Activated CD4-positive, alpha-beta memory T cell treated with anti-CD3 and anti-CD28 coated beads for 36 hours (primary cell): ENCODE results near the gene ZNF528. TPM values are rescaled to one million over a fixed set of nuclear protein-coding genes. Genes with fewer than 3 reads are reported as not detected.
A peak's percentile ranks its signal among the peaks of the same experiment; 100 is the strongest.

Experiments
- CTCF ChIA-PET: fragments of 350-600 bp; sonication (Branson Sonifier 250); formaldehyde crosslinking; loops from one replicate; lab custom pipeline; 2021; ENCODE audit warnings: antibody characterized with exemption, inconsistent platforms; lab: Charles Lee
- POLR2A ChIA-PET: fragments of 350-600 bp; sonication (Branson Sonifier 250); formaldehyde crosslinking; loops from one replicate; lab custom pipeline; 2021; ENCODE audit warnings: antibody characterized with exemption; lab: Charles Lee
- DNase-seq: peaks from one replicate; pipeline ENCODE4 v3.0.0-alpha.2; 2020
- H3K27ac Mint-ChIP-seq: one replicate; pipeline ENCODE4 v1.8.0; 2021; ENCODE audit warnings: mixed read lengths
- H3K27me3 Mint-ChIP-seq: one replicate; pipeline ENCODE4 v1.8.0; 2021; ENCODE audit warnings: mixed read lengths
- H3K36me3 Mint-ChIP-seq: one replicate; pipeline ENCODE4 v1.8.0; 2021; ENCODE audit warnings: mixed read lengths
- H3K4me1 Mint-ChIP-seq: one replicate; pipeline ENCODE4 v1.8.0; 2021; ENCODE audit warnings: low read depth, mixed read lengths
- H3K4me3 Mint-ChIP-seq: one replicate; pipeline ENCODE4 v1.8.0; 2021; ENCODE audit warnings: mild to moderate bottlenecking, mixed read lengths
- H3K9me3 Mint-ChIP-seq: one replicate; pipeline ENCODE4 v1.8.0; 2021; ENCODE audit warnings: mixed read lengths
- intact Hi-C: fragments of 100-400 bp; cut with micrococcal nuclease; formaldehyde crosslinking; loops from one replicate; pipeline ENCODE4 v1.15.1; 2023
- total RNA-seq, 2 experiments: library from RNA; stranded (reverse); gene quantifications; one replicate each; pipeline ENCODE4 v1.2.3, GENCODE V29; 2021

Gene ZNF528
- total RNA-seq, 2 experiments from 2014 or later = 4.4 to 8.1 TPM

DNA sequence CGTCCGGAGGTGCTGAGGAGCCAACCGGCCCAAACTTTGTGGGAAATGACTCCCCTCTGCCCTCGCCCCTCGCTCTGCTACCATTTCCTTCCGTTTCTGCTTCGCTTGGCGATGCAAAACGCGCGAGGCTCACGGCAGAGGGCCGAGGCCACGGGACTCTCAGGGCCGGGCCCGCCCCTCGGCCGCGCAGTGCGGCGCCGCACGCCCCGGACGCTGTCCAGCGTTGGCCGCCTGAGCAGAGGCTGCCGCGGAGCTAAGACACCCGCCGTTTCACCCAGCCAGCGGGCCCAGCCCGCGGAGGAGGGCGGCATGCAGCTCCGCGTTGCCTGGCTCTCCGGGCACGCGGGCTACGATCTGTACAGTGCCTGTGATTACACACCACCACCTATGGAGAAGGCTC lies 53.6 kb downstream of the ZNF528 start:
- ChIA-PET CTCF (no interaction called here), POLR2A (no interaction called here)
- Mint-ChIP-seq H3K9me3 (peaks cover 70% of the 10 kb centered on the region), H3K4me1 (peaks cover 13% of the 10 kb centered on the region), H3K36me3 (peaks cover 46% of the 10 kb centered on the region), H3K4me3 (no peak overlapping the region), H3K27ac (no peak overlapping the region), H3K27me3 (peaks cover 2% of the 10 kb centered on the region)
- intact Hi-C loops = no loop called here
- DNase-seq = no peak

DNA sequence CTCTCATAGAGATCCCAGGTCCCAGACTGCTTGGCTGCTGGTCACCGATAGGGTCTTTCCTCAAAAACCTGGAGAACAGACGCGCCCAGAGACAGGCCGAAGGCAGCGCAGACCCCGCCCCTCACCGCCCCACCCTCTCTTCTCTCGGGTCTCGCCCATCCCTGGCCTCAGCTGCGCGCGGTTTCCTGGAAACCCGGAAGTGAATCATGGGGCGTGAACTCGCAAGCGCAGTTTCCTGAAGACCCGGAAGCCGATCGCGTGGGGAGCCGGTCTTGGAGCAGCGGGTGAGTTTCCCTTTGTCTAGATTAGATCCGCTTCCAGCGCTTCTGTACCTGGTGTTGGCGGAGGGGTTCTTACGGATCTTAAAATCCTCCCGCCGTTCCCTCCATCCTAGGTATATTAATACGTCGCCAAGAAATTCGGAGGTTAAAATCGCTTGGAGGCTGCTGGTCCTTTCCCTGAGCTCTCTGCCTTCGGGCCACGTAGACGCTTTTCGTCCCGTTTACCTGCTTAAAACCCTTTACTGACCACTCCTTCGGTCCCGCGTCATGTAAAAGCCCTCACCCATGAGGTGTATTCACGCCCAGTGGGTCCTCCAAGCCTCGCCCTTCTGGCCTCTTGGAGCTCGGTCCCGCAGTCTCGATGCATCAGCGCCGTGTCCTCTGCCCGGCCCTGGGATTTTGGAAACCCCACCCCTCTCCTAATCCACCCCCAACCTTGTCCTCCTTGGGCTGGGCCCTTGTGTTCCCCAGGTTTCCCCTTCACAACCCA lies 55.9 kb downstream of the ZNF528 start, which contains the start of gene ZNF578:
TSS of gene ZNF578 (plus strand) at position 230 of the 771 bp plus-strand sequence. CDS start 48,293 bp downstream, outside the sequence.
- Mint-ChIP-seq H3K36me3 (peaks cover 62% of the 10 kb centered on the region), H3K4me1 (peaks cover 13% of the 10 kb centered on the region), H3K27me3 (no peaks in the 10 kb centered on the region), H3K9me3 (peaks cover 80% of the 10 kb centered on the region), H3K4me3 (peak within 1 kb of the TSS; percentile 73), H3K27ac (no peak within 1 kb of the TSS)
- intact Hi-C loops = no loop called here
- ChIA-PET POLR2A (no interaction called here), CTCF (interaction anchor here (0.6 kb wide), 1 partner anchor 141 kb away, joined by 3 read pairs; no protein-coding TSS in a partner anchor)
- DNase-seq = peak; percentile 82

DNA sequence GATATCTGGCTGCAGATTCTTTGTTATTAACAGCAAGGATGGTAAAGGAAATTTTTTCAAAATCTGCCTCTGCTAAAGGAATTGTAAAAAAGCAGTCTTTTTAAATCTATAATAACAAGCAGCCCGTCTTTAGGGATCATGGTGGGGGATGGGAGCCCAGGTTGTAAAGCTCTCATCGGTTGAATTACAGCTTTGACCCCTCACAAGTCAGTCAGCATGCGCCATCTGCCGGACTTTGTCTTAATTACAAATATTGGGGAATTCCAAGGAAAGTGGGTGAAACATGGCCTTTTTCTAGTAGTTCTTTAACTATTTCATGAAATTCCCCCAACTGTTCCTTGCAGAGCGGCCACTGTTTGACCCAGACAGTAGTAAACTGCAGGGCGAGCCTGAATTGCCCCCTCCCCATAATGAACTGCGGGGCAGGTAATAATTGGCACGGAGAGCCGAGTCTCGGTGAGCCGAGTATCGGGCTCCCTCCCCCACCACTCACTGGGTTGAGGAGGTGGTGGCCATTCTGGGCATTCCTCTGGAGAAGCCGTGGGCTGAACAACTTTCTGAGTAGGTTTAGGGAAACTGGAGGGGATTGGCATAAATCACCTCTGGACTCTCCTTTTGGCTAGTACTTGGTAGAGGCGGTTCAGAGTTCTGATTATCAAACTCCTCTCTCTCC lies 67.3 kb downstream of the ZNF528 start:
- no peak overlapping the region for H3K27ac Mint-ChIP-seq
- no peak for DNase-seq
- peaks cover 81% of the 10 kb centered on the region for H3K9me3 Mint-ChIP-seq
- H3K4me1 Mint-ChIP-seq = no peaks in the 10 kb centered on the region
- H3K36me3 Mint-ChIP-seq = peaks cover 52% of the 10 kb centered on the region
- POLR2A ChIA-PET = no interaction called here
- CTCF ChIA-PET = no interaction called here
- H3K27me3 Mint-ChIP-seq = no peaks in the 10 kb centered on the region
- H3K4me3 Mint-ChIP-seq = no peak overlapping the region
- intact Hi-C loops = no loop called here

Other genes starting within 250 kb of the ZNF528 start
- 10 to 100 TPM in 1 of 2 experiments, 1 to 10 TPM in 1; 8.2 to 12.8 TPM for gene ZNF836, start 226.2 kb upstream of the ZNF528 start, total RNA-seq
- 100 to 1,000 TPM; 224 to 229 TPM for gene PPP2R1A, start 207.8 kb upstream of the ZNF528 start, total RNA-seq
- gene ZNF766, start 128.3 kb upstream of the ZNF528 start, total RNA-seq = 10 to 100 TPM; 21.6 to 23.2 TPM
- 1 to 10 TPM; 3.4 to 4.1 TPM for gene ZNF480, start 100.7 kb upstream of the ZNF528 start, total RNA-seq
- 1 to 10 TPM; 1.7 to 2.1 TPM for gene ZNF610, start 61.6 kb upstream of the ZNF528 start, total RNA-seq
- 1 to 10 TPM; 8.2 to 8.3 TPM for gene ZNF880, start 27.9 kb upstream of the ZNF528 start, total RNA-seq
- not detected for gene ZNF534, start 31.3 kb downstream of the ZNF528 start, total RNA-seq
- under 1 TPM; 0.56 to 0.78 TPM for gene ZNF578, start 55.7 kb downstream of the ZNF528 start, total RNA-seq
- gene ZNF808, start 129.8 kb downstream of the ZNF528 start, total RNA-seq = 10 to 100 TPM; 31.8 to 32.9 TPM
- gene ZNF701, start 172.4 kb downstream of the ZNF528 start, total RNA-seq = 10 to 100 TPM; 19.9 to 22.7 TPM
- 10 to 100 TPM; 28.7 to 31.2 TPM for gene ZNF83, start 240.5 kb downstream of the ZNF528 start, total RNA-seq